H1 (cell line): ENCODE results near the gene MBD5. TPM values are rescaled to one million over a fixed set of nuclear protein-coding genes. Genes with fewer than 3 reads are reported as not detected.

Experiments
- CTCF ChIA-PET: fragments of 300-600 bp; sonication (Branson Sonifier 250); formaldehyde crosslinking; loops from one replicate; lab custom pipeline; 2021; ENCODE audit not compliant: partially characterized antibody; lab: Charles Lee
- POLR2A ChIA-PET: fragments of 300-600 bp; sonication (Branson Sonifier 250); formaldehyde crosslinking; loops from one replicate; lab custom pipeline; 2021; ENCODE audit warnings: inconsistent platforms; ENCODE audit not compliant: partially characterized antibody; lab: Charles Lee
- DNase-seq, 2 experiments: peaks; one replicate each; pipeline versions ENCODE4 v3.0.0 to v3.0.0-alpha.2; 2010 to 2022; ENCODE audit warnings: low spot score in 2 of 2, low read depth in 1 of 2, mixed read lengths in 1 of 2
- FAIRE-seq: peaks from 2 replicates; lab custom pipeline; 2011; peaks lifted over from hg19 to GRCh38; lab: Jason Lieb, UNC
- H2AFZ ChIP-seq: 2 replicates; pipeline ENCODE4 v1.8.1; 2012; ENCODE audit warnings: low read length, inconsistent platforms
- H2AK5ac ChIP-seq: 2 replicates; pipeline ENCODE4 v1.6.1; 2013; ENCODE audit warnings: low read depth, low read length
- H2BK120ac ChIP-seq: replicated peaks from 2 replicates; pipeline ENCODE3; 2013; ENCODE audit warnings: low read depth, low read length, inconsistent platforms
- H2BK12ac ChIP-seq: 2 replicates; pipeline ENCODE4 v1.6.1; 2013; ENCODE audit warnings: low read depth, low read length
- H2BK15ac ChIP-seq: 2 replicates; pipeline ENCODE4 v1.6.1; 2013; ENCODE audit warnings: low read length
- H2BK20ac ChIP-seq: 2 replicates; pipeline ENCODE4 v1.6.1; 2013; ENCODE audit warnings: low read length
- H2BK5ac ChIP-seq: 2 replicates; pipeline ENCODE4 v1.6.1; 2013; ENCODE audit warnings: low read depth, low read length
- H3K14ac ChIP-seq: 2 replicates; pipeline ENCODE4 v1.6.1; 2013; ENCODE audit warnings: inconsistent platforms; ENCODE audit not compliant: insufficient read length
- H3K18ac ChIP-seq: 2 replicates; pipeline ENCODE4 v1.6.1; 2013; ENCODE audit warnings: low read length; ENCODE audit errors: extremely low read depth
- H3K23ac ChIP-seq: 2 replicates; pipeline ENCODE4 v1.6.1; 2013; ENCODE audit warnings: inconsistent platforms; ENCODE audit not compliant: insufficient read length
- H3K23me2 ChIP-seq: 2 replicates; pipeline ENCODE4 v1.6.1; 2013; ENCODE audit warnings: low read depth, low read length
- H3K27ac ChIP-seq: 2 replicates; pipeline ENCODE4 v1.6.1; 2011; ENCODE audit warnings: low read depth, low read length, inconsistent platforms
- H3K27me3 ChIP-seq, 4 experiments: replicated peaks in 1 of 4; 1 replicate in 1 of 4; 2 replicates in 3 of 4; pipeline versions ENCODE4 v1.6.1 to v1.8.1; 2011 to 2013; ENCODE audit warnings: low read length in 3 of 4, mild to moderate bottlenecking in 3 of 4, inconsistent platforms in 2 of 4, mixed read lengths in 2 of 4, moderate library complexity in 1 of 4; ENCODE audit not compliant: control insufficient read depth in 3 of 4, insufficient read depth in 3 of 4; ENCODE audit errors: extremely low read depth in 1 of 4
- H3K36me3 ChIP-seq, 4 experiments: 2 replicates each; pipeline versions ENCODE4 v1.6.1 to v1.8.1; 2011 to 2013; ENCODE audit warnings: mild to moderate bottlenecking in 4 of 4, low read length in 3 of 4, moderate library complexity in 2 of 4, control low read depth in 1 of 4, inconsistent platforms in 1 of 4; ENCODE audit not compliant: insufficient read depth in 4 of 4, control insufficient read depth in 2 of 4
- H3K4ac ChIP-seq: replicated peaks from 2 replicates; pipeline ENCODE3; 2013; ENCODE audit warnings: low read length, low read depth, mixed read lengths, inconsistent platforms; ENCODE audit not compliant: insufficient read length
- H3K4me1 ChIP-seq, 4 experiments: replicated peaks in 1 of 4; 1 replicate in 1 of 4; 2 replicates in 3 of 4; pipeline versions ENCODE4 v1.6.1 to v1.8.1; 2011 to 2013; ENCODE audit warnings: low read length in 3 of 4, inconsistent platforms in 2 of 4, mixed read lengths in 1 of 4; ENCODE audit not compliant: insufficient read depth in 4 of 4, control insufficient read depth in 3 of 4
- H3K4me2 ChIP-seq, 2 experiments: 2 replicates each; pipeline versions ENCODE4 v1.6.1 to v1.8.1; 2011 to 2013; ENCODE audit warnings: low read depth in 2 of 2, low read length in 2 of 2, control low read depth in 1 of 2, inconsistent platforms in 1 of 2, mild to moderate bottlenecking in 1 of 2; ENCODE audit not compliant: insufficient read depth in 1 of 2
- H3K4me3 ChIP-seq, 4 experiments: fragments of 200-600, 300-600 bp in 1 of 4; sonication (generic), shearing (Covaris generic), sonication (Bioruptor Twin) in 1 of 4; 2 replicates each; pipeline versions ENCODE4 v1.5.1 to v1.8.1; 2011 to 2016; ENCODE audit warnings: low read length in 4 of 4, low read depth in 3 of 4, control low read depth in 2 of 4, inconsistent platforms in 2 of 4, mild to moderate bottlenecking in 2 of 4, mixed read lengths in 1 of 4, moderate library complexity in 1 of 4; ENCODE audit not compliant: insufficient read depth in 2 of 4; ENCODE audit errors: extremely low read depth in 1 of 4
- H3K56ac ChIP-seq: replicated peaks from 2 replicates; pipeline ENCODE3; 2013; ENCODE audit warnings: low read depth, mild to moderate bottlenecking, mixed read lengths, low read length, inconsistent platforms; ENCODE audit not compliant: insufficient read length
- H3K79me1 ChIP-seq: 2 replicates; pipeline ENCODE4 v1.6.1; 2013; ENCODE audit warnings: low read depth, low read length, control low read depth
- H3K79me2 ChIP-seq, 2 experiments: 2 replicates each; pipeline versions ENCODE4 v1.6.1 to v1.8.1; 2012 to 2013; ENCODE audit warnings: low read length in 2 of 2, mild to moderate bottlenecking in 2 of 2, inconsistent platforms in 1 of 2; ENCODE audit not compliant: insufficient read depth in 2 of 2, control insufficient read depth in 1 of 2
- H3K9ac ChIP-seq, 4 experiments: replicated peaks in 1 of 4; 1 replicate in 1 of 4; 2 replicates in 3 of 4; pipeline versions ENCODE4 v1.6.1 to v1.8.1; 2011 to 2013; ENCODE audit warnings: low read depth in 3 of 4, low read length in 3 of 4, control low read depth in 2 of 4, mild to moderate bottlenecking in 2 of 4, moderate library complexity in 2 of 4, inconsistent platforms in 1 of 4; ENCODE audit errors: extremely low read depth in 1 of 4
- H3K9me3 ChIP-seq, 2 experiments: 2 replicates each; pipeline versions ENCODE4 v1.6.1 to v1.8.1; 2012 to 2013; ENCODE audit warnings: mild to moderate bottlenecking in 2 of 2, moderate library complexity in 2 of 2, control low read depth in 1 of 2, inconsistent platforms in 1 of 2, low read depth in 1 of 2, low read length in 1 of 2, mixed read lengths in 1 of 2; ENCODE audit not compliant: insufficient read depth in 2 of 2
- H4K20me1 ChIP-seq, 2 experiments: replicated peaks in 1 of 2; 2 replicates each; pipeline versions ENCODE3 to v1.8.1; 2011 to 2013; ENCODE audit warnings: inconsistent platforms in 2 of 2, low read length in 2 of 2, mild to moderate bottlenecking in 1 of 2; ENCODE audit not compliant: insufficient read depth in 2 of 2, control insufficient read depth in 1 of 2
- H4K5ac ChIP-seq: 2 replicates; pipeline ENCODE4 v1.6.1; 2013; ENCODE audit warnings: low read length, low read depth, mixed read lengths, inconsistent platforms; ENCODE audit not compliant: insufficient read length
- H4K8ac ChIP-seq: 2 replicates; pipeline ENCODE4 v1.8.0; 2013; ENCODE audit warnings: mild to moderate bottlenecking, moderate library complexity, low read length, inconsistent platforms; ENCODE audit not compliant: insufficient read depth; ENCODE audit errors: extremely low read depth
- H4K91ac ChIP-seq: replicated peaks from 2 replicates; pipeline ENCODE3; 2013; ENCODE audit warnings: low read length, mixed read lengths, inconsistent platforms; ENCODE audit not compliant: insufficient read length
- ASH2L ChIP-seq: fragments of 200-600, 300-600 bp; sonication (generic); IDR thresholded peaks from one replicate; pipeline ENCODE4 v1.7.1; 2017; ENCODE audit warnings: low read length
- WGBS, 2 experiments: shearing (Covaris generic) in 1 of 2; methylation state at CpG; one replicate each; pipeline versions ENCODE4 v1.1.6 to v1.1.7; 2013 to 2015; ENCODE audit warnings: low lambda C conversion rate in 2 of 2, mixed read lengths in 2 of 2, inconsistent platforms in 1 of 2, low coverage in 1 of 2, missing lambda C conversion rate in 1 of 2; ENCODE audit not compliant: insufficient replicate concordance in 2 of 2, insufficient coverage in 1 of 2, insufficient read length in 1 of 2; ENCODE audit errors: extremely low coverage in 1 of 2, missing lambda C conversion rate in 1 of 2; 5-methylcytosine and 5-hydroxymethylcytosine counted together
- polyA plus RNA-seq, 7 experiments: library from polyadenylated mRNA; depleted of rRNA in 3 of 7; stranded (reverse) in 5 of 7; unstranded in 2 of 7; fragments of >200 nt in 5 of 7; fragments of 200-250 nt in 2 of 7; gene quantifications; 1 replicate in 5 of 7; 2 replicates in 1 of 7; 4 replicates in 1 of 7; pipeline versions ENCODE4 v1.2.1 to v1.2.3, GENCODE V29; 2011 to 2013; ENCODE audit warnings: missing spikeins in 2 of 7, mixed read lengths in 2 of 7
- total RNA-seq: library from RNA; stranded (reverse); fragmentation: NEBNext Ultra II Directional; extraction: Animal tissue kit (Norgen Biotek cat#: 25700); gene quantifications from 2 replicates; pipeline ENCODE4 v1.2.1, GENCODE V29; 2021

MBD5 gene
- total and polyA plus RNA-seq, 2 of the 8 experiments (the other 6 are each of a cell fraction or from before 2014, with no cell fraction given): 9.7 to 29.4 TPM

DNA sequence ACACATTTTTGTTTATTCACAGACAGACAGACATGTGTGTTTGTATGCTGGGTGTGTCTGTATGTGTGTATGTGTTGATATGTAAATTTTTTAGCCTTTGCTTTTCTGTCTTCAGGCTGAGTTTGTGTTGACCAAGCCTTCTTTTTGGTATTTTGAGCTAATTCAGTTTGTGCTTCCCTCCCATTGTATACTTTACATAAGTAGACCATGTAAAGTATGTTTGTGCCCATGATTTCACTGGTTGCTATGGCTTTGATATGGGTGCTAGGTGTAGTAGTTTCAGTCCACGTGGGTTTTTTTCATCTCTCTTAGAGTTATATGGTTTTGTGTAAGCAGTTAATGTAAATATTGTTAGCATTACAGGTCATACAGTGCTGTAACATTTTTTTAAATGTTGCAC is 494.2 kb downstream of the MBD5 start:
- Histone ChIP-seq H3K23ac (no peak overlapping the region), H4K91ac (no peak overlapping the region), H2BK12ac (no peak overlapping the region), H3K18ac (no peak overlapping the region), H4K8ac (no peak overlapping the region), H2BK20ac (no peak overlapping the region), H3K14ac (no peak overlapping the region), H2BK5ac (no peak overlapping the region), H3K4me3 (no peak overlapping the region), H2BK120ac (no peak overlapping the region), H2AK5ac (no peak overlapping the region), H3K27me3 (no peaks in the 10 kb centered on the region), H3K79me1 (no peaks in the 10 kb centered on the region), H3K79me2 (no peaks in the 10 kb centered on the region), H3K56ac (no peak overlapping the region), H3K27ac (no peak overlapping the region), H3K9ac (no peak overlapping the region), H2BK15ac (no peak overlapping the region), H4K5ac (no peak overlapping the region), H3K4me2 (no peak overlapping the region), H4K20me1 (no peaks in the 10 kb centered on the region), H3K4me1 (peaks cover 0 to 7% (median 4%) of the 10 kb centered on the region in 4 experiments; a peak in 5 of 7 replicates), H2AFZ (no peak overlapping the region), H3K23me2 (peaks cover 2% of the 10 kb centered on the region; the same call in 1 of the 2 replicates), H3K9me3 (no peaks in the 10 kb centered on the region), H3K4ac (no peak overlapping the region), H3K36me3 (no peaks in the 10 kb centered on the region)
- ChIA-PET CTCF (no interaction called here), POLR2A (interaction anchor here (1.0 kb wide), 1 partner anchor 130 kb away, joined by 4 read pairs; no protein-coding TSS in a partner anchor)
- DNase-seq (no peak), FAIRE-seq (no peak)
- WGBS, 2 experiments: 88% methylated on average over 1 of the region's 1 CpG; no CpG with 5 or more reads in 1 of the 2 experiments
- TF ChIP-seq ASH2L: no peak
